NCI-H2081 treated with DMSO at 0.1 percent for 48 hours (cell line): Measurements from ENCODE around the gene FBXL19.
"Not testable (repeated sequence)": the region's sequence is repeated elsewhere in the genome, so short reads cannot be mapped to it uniquely, and the experiment has no call there.

Source experiments
- DNase-seq: peaks from one replicate; lab custom pipeline; 2025; lab: John Stamatoyannopoulos, UW

FBXL19 gene

DNA sequence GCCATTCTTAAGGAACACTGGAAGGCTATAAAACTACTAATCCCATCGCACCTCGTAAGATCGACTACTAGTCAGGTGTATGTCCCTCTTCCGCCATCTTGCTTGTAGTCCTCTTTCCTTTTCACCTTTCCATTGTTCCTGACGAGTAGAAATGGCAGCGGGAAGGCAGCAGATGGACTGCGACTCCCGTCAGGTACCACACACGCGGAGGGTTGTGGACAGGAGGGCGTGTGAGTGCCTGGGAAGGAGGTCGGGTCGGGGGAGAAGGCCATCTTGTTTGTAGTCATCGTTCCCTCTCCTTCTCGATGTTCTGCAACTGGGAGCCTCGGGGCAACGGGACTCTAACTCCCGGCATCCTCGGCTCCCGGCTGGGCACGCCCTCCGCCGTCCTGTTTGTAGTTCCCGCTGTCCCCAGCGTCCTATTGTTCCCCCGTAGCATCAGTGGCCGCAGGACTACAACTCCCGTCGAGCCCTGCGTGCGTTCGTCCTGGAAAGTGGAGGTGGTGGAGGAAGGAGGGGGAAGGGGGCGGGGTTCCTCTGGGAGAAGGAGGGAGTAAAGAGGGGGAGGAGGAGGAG lies 324 bp upstream of the FBXL19 start:
- peak; percentile 90 for DNase-seq

DNA sequence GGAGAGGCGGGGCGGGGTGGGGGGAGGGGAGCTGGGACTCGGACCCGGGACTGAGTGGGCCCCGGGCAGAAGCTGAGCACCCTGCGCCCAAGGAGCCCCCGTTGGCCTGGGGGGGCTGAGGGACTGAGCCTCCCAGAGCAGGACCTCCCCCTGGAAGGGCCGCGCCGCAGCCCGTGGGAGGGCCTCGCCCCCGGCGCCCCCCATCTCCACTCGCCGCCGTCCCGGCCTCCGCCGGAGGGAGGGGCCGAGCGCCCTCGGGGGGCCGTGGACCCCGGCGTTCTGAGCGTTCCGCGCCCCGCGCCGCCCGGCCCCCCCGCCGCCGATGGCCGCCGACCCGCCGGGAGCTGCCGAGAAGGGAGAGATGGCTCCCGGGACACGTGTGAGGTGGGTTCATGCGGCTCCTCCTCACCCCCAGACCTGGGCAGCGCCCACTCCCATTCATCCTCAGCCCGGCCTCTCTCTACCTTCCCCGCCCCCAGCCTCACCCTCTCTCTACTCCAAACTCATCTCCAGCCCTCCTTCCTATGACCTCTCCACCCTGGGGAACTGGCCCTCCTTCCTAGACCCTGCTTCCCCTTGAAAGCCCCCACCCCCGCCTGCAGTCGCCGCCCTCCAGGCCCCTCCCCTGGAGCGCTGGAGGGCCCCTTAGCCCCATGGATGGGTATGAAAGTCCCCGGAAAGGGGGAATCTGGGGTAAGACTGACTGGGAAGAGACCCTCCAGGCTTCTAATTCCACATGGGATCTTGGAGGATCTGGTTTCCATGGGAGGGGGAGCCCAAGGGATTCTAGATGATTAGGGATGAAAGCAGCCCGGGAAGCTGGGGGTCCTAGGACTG lies 922 bp downstream of the FBXL19 start:
- no peak for DNase-seq

DNA sequence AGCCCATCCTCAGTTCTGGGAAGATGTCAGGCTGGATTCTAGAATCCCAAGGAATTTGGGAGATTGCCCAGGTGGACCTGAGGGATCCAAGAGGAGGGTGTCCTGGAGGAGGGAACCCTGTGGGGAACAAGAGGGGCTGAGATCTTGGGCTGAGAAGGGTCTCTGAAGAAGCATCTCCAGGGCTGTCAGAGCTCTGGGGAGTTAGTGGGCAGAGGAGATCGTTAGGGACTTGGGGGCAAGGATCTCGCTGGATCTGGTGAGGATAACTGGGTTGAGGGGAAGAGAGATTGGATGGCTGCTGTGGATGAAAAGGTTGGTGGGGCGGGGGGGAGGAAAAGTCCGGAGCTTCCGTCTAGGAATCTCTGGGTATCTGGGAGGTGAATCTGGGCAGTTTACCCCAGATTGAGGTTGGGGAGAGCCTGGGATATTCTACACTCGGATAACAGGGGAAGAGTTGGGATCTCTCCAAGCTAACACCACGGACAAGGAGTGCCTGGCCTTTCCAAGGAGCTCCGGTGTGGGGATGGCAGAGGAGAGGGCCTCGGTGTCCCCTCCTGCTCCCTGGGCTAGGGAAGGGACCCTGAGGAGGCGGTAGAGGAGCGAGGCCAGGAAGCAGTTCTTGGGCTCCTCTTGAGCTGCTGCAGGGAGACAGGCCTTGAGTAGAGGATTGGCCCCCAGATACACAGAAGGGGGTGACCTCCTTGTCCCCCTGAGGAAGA lies 1.7 kb downstream of the FBXL19 start:
- no peak for DNase-seq

DNA sequence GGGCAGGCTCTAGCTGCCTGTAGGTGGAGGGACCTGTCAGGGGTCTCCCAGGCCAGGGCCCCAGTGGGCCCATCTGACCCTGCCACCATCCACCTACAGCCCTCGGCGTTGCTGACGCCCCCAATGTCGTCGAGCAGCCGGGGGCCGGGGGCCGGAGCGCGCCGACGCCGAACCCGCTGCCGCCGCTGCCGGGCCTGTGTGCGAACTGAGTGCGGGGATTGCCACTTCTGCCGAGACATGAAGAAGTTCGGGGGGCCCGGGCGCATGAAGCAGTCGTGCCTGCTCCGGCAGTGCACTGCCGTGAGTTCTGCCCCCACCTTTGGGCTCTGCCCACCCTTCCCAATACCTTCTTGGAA lies 2.2 kb downstream of the FBXL19 start:
- DNase-seq: no peak

DNA sequence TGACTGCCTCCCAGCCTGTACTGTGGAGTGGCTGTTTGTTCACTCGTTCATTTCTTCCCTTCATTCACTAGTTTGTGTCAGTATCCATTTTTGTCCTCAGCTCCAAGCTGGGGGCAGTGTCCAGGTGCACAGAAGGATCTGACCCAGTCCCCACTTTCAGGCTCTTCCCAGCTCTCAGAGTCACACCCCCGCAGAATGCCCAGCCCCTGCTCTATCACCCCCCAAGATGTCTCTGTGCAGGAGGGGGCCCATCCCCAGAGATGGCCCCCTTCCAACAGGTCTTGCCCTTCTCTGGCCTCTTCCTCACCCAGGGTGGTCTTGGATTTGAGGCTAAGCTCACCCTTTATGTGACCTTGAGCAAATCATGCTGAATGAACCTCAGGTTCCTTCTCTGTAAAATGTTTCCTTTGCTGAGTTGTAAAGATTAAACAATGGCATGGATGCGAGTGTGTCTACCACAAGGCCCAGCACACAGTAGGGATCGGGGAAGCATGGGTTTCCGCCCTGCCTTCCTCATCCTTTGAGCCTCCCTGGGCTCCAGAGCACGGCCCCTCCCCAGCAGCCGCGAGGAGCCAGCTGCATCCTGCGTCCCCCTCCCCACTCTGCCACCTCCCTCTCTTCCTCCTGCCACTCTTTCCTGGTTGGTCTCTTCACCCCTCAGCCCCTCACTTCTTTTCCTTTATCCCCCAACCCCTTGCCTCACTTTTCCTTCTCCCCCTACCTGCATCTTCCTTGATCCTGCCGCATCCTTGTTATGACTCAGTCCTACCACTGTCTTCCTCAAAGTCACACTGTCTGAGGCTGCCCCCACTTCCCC lies 2.8 kb downstream of the FBXL19 start:
- DNase-seq: no peak

DNA sequence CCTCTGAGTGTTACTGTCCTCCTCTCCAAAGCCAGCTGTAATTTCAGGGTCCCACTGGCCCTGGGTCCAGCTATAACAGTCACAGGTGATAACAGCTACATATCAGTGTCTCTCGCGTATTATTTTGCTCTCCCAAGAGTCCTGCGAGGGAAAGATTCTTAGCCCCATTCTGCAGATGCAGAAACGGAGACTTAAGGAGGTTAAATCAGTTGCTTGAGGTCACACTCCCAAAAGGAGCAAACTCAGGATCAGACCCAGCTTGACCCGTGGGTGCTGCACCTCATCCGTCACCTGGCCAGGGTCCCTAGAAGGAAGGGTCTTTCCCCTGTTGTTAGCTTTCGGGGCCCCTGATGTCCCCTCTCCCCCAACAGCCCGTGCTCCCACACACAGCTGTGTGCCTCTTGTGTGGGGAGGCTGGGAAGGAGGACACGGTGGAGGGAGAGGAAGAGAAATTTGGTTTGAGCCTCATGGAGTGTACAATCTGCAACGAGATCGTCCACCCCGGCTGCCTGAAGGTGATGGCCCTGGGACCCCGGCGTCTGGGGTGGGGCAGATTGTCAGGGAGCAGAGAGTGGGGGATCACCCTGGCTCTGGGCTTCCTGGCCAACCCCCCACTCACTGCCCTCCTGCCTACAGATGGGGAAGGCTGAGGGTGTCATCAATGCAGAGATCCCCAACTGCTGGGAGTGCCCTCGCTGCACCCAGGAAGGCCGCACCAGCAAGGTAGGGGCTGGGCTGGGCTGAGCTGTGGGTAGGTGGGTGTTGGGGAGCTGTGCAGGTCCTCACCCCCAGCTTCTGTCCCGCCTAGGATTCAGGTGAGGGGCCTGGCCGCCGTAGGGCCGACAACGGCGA lies 3.8 kb downstream of the FBXL19 start:
- DNase-seq: no peak

DNA sequence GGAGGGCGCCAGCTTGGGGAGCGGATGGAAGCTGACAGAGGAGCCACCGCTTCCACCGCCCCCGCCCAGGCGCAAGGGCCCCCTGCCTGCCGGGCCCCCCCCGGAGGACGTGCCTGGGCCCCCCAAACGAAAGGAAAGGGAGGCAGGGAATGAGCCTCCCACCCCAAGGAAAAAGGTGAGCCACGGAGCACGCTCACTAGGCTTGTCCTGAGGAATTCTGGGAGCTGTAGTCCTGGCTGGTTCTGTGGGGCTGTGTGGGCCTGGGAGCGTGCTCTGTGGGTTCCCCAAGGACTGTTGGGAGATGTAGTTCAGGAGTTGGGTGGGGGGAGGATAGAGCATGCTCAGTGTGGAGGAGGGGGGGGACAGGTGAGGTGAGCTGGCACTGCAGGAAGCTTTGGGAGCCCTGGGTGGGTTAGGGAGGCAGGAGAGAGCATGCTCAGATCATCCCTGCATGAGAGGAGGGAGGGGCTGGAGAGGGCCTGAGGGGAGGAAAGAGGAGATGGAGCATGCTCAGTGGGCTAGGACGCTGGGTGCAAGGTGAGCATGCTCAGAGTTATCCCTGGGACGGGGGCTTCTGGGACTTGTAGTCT lies 4.5 kb downstream of the FBXL19 start:
- DNase-seq: peak; percentile 77

DNA sequence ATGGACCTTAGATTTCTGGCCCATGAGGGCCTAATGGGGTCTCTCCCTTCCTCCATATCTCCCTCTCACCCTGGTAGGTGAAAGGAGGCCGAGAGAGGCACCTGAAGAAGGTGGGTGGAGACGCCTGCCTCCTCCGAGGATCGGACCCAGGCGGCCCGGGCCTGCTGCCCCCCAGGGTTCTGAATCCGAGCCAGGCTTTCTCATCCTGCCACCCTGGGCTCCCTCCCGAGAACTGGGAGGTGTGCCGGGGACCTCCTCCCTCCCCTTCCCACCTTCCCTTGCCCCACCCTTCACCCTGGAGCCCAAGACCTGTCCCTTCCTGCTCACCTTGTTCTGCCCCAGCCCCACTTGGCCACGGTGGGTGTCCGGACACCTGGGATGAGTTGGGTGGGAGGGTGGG lies 5.0 kb downstream of the FBXL19 start:
- no peak for DNase-seq

DNA sequence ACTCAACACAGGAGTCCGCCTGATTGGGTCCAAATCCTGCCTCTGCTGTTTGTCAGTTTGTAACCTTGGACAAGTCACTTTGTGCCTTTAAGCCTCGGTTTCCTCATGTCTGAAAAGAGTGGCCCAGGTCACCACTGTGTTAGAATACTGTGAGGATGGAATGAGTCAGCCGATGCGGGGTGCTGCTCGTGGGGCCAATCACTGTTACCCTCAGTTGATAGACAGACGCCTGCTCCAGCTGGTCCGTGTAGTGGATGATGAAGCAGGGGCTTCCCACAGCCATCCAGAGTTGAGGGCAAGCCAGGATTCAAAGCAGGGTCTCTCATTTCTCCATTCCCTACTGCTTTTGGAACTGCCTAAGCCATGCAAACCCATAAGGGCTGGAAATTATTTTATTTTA lies 5.8 kb downstream of the FBXL19 start:
- DNase-seq: no peak

DNA sequence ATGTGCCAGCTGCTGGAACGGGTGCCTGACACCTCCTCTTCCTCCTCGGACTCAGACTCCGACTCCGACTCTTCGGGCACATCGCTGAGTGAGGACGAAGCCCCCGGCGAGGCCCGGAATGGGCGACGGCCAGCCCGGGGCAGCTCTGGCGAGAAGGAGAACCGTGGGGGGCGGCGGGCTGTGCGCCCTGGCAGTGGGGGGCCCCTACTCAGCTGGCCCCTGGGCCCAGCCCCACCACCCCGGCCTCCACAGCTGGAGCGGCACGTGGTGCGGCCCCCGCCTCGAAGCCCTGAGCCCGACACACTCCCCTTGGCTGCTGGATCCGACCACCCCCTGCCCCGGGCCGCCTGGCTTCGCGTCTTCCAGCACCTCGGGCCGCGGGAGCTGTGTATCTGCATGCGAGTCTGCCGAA lies 6.8 kb downstream of the FBXL19 start:
- no peak for DNase-seq

DNA sequence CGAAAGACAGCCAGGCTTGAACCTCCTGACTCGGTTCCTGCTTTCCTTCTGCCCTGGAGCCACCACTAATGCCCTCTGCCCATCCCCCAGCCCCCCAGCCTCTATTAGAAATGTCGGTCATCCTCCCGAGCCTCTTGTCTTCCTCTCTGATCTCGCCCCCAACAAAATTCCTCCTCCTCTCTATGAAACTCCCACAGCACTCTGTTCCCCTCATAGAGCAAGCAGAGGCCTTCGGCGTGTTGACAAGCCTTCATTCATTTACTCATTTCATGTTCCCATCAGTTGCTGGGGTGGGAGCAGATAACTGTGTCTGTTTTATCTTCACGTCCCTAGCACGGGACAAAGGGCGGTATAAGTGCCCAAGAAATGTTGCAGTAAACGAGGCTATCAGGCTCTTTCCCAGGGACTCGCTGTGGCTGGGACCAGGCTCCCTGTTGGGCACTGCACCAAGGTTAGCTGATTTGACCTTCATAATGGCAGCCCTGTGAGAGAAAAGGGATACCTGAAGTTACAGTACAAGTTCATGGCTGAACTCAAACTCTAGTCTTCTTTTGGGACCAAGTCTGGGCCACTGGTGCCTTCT lies 7.8 kb downstream of the FBXL19 start:
- no peak for DNase-seq

DNA sequence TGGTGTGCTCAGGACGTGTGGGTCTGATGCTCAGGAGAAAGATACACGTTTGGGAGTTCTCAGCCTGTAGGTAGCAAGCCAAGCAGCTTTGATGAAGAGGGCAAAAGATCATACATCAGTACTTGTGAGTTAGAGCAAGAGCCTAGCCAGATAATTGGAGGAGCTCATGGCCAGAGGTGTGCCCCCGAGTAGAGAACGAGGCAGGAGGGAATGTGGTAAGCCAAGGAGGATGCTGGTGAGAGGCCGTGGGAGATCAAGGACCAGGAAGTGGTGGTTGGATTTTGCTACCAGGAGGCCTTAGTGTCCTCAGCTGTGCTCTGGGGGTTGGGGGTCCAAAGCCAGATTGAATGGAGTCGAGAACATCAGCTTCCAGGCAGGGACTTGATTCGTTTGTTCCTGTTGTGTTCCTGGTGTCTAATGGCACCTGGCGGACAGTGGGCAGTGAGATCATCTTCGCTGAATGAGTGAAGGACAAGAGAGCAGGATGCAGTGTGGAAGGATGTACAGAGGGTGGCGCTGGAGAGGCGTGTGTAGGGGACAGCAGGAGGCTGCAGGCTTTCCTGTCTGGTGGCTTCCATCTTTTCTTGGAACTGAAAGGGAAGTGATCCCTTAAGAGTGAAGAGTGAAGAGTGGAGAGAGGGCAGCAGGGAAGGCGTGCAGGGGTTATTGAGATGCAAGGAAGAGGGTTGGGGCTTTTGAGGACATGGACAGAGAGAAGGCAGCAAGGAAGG lies 11.6 kb downstream of the FBXL19 start:
- no peak for DNase-seq

DNA sequence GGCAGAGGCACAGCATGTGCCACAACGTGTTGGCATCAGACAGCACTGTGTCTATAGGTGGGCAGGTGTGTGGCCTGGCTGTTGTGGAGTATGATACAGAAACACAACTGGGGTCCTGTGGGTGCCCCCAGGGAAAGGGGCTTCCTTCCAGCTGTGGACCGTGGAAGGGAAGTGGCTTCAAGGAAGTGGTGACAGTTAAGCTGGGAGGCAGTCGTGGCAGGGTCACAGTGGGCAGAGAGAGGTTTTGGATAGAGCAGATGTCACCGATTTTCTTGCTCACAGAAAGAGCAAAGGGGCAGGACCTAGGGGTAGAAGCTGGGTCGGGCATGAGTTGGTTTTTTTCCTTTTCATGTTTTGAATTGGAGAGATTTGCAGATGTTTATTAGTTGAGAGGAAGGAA lies 14.3 kb downstream of the FBXL19 start:
- DNase-seq: no peak

DNA sequence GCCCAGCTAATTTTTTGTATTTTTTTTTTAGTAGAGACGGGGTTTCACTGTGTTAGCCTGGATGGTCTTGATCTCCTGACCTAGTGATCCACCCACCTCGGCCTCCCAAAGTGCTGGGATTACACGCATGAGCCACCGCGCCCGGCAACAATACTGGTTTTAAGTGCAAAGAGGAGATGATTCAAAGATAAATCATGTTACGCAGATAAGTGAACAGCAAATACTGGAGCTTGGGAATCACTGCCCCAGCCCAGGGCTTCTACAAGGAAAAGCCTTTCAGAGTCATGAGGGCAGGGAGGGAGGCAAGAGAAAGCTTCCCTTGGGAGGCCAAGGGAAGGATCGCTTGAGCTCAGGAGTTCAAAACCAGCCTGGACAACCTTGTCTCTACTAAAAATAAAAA lies 16.2 kb downstream of the FBXL19 start:
- DNase-seq: not testable (repeated sequence)

DNA sequence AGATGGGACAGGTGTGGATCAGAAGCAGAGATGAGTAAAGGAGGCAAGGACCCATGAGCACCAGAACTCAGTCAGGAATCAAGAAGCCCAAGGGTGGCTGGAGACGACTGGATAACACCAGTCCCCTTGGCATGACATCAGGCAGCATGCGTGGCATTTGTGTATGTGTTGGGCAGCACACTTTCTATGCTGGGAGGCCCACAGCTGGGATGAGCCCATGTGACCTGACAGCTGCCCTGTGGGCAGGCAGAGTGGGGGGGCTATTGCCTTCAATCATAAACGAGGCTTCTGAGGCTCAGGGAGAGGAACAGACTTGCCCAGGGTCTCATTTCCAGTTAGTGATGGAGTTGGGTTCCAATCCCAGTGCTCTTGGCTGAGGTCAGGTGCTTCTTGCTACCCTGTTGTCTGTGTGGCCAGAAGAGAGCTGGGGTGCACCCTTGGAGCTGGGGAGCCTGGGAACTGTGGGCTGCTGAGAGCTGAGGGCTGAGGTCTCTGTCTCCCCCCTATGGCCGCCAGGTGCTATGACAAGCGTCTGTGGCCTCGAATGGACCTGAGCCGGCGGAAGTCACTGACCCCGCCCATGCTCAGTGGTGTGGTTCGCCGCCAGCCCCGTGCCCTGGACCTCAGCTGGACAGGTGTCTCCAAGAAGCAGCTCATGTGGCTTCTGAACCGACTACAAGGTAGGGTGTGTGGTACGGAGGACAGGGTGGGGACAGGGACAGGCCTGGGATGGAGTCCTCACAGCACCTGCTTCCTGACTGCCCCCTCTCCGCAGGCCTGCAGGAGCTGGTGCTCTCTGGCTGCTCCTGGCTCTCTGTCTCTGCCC lies 18.4 kb downstream of the FBXL19 start:
- DNase-seq: no peak

DNA sequence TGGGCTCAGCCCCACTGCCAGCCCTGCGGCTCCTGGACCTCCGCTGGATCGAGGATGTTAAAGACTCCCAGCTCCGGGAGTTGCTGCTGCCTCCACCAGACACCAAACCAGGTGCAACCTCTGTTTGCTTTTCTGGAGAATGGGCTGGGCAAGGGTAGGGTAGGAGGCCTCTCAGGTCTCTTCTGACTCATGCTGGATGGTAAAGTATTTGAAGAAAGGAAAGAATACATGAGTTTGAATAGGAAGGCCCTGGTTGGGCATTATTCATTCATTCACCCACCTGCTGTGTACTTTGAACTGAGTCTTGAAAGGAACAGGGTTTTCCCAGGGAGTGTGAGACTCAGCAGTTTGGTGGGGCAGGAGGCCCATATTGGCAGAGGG lies 19.0 kb downstream of the FBXL19 start:
- DNase-seq: no peak

DNA sequence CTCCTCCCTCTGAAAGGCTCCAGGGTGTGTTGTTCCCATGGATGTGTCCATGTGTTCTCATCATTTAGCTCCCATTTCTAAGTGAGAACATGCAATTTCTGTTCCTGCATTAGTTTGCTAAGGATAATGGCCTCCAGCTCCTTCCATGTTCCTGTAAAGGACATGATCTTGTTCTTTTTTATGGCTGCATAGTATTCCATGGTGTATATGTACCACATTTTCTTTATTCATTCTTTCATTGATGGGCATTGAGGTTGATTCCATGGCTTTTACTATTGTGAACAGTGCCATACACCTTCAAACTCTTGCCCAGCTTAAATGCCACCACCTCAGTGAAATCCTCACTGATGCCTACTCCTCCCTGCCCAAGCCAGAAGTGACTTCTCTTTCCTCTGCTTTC lies 21.0 kb downstream of the FBXL19 start:
- no peak for DNase-seq

DNA sequence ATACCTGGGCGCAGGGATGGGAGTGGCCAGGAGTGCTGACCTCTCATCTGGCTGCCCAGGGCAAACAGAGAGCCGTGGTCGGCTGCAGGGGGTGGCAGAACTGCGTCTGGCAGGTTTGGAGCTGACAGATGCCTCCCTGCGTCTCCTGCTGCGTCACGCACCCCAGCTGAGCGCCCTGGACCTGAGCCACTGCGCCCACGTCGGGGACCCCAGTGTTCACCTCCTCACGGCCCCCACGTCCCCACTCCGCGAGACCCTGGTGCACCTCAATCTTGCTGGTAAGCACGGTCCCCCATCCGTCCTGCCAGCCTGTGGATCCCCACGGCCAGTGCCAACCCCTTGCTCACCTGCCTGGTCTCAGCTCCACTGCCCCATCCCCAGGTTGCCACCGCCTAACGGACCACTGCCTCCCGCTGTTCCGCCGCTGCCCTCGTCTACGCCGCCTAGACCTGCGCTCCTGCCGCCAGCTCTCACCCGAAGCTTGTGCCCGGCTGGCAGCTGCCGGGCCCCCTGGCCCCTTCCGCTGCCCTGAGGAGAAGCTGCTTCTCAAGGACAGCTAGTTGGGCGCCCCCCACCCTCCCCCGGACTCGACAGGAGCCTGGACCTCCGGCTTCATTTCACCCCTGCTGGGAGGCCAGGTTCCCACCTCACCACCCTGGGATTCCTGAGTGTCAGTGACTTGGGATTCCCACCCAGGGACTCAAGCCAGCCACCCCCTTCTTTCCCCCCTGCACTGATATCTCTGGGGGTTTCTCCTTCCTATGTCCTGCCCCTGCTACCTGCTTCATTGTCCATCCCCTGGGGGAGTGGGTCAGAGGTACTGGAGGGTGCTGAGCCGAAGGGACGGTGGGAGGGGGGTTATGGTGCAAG lies 23.5 kb downstream of the FBXL19 start:
- no peak for DNase-seq
